Activated CD8-positive, alpha-beta memory T cell treated with anti-CD3 and anti-CD28 coated beads for 48 hours (primary cell): ENCODE measurements around the gene REG4.
A peak's percentile ranks its signal among the peaks of the same experiment; 100 is the strongest.
"Not testable (repeated sequence)": the region's sequence is repeated elsewhere in the genome, so short reads cannot be mapped to it uniquely, and the experiment has no call there.

Source experiments
- DNase-seq, 3 experiments: peaks; one replicate each; pipeline ENCODE4 v3.0.0-alpha.2; 2020; ENCODE audit warnings: low read depth in 2 of 3, low spot score in 2 of 3

REG4 gene

DNA sequence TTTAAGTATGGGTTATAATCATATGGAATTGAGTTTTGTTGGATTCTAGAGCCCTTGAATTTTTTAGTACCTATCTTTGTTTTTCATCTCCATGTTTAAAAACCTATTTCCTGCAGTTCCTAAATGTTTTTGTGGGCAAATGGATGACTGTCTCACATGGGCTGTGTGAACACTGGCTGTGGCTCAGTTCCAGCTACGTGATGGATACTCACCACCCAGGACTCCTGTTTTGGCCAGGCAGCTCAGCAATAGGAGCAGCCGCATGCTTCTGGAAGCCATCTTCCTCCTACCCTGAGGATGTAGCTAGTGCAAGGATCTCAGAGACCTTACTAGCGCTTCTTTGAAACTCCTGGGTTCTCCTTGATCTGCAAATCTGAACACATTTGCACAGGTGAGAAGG, 2.8 kb downstream of the REG4 start:
- no peak for DNase-seq

DNA sequence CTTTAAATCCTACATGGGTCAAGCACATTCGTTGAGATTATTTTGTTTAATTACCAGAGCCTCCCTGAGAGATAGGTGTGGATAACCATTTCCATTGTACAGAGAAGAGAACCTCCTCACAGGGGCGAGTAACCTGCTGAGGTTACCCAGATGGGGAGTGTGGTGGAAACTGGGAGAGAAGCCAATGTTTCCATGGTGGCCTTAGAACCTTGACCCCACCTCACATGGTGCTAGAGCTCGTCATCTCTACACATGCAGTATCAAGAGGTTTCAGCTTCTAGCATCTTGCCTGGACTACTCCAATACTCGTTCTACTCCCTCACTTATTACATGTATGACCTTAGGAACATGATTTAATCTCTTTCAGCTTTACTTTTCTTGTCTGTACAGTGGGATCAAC, 4.8 kb downstream of the REG4 start:
- no peak for DNase-seq

GRCh38 chr1:119805746-119806145, 5.5 kb downstream of the REG4 start:
- DNase-seq: no peak

DNA sequence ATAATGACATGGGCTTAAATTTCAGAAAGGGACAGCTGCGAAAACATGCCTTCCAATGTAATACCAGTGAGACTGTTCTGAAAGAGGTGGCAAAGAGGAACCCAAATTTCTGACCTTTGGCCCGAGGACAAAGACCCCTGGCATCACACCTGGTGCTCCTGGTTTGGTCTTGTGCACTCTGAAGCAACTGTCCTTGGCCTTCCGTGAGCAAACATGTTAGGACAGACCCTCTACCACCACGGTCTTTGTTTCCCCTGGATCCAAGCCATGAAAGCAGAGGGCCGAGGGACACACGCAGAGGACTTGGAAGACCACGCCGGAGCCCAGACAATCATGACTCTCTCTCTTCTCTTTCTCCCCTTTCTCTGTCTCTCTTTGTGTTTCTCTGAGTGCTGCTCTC, 6.0 kb downstream of the REG4 start:
- no peak for DNase-seq

DNA sequence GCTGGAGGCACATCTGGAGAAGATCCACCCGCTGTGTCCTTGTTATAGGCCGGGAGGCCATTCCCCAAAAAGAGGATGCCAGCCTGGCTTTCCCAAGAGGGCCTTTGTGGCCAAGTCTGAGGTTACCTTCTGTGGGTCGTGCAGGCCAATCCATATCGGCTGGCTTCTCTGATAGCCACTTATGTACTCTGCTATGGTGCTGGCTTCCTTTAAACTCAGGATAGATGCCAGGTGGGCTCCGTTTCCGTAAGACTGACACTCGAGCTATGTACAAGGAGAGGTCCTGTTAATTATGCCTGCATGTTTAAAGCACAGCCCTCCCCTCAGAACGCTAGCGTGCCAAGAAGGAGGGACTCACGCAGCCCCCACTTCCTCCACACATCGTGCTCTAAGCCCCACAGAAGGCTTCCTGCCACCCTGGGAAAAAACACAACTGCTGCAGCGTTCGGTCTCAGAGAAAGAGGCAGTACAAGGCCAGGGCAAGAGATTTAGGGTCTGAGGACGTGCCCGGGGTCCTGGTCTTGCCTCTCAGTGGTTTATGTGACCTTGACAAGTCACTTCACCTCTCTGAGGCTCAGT, 11.6 kb downstream of the REG4 start:
- peak in 1 of 3 experiments; percentile 2 for DNase-seq

DNA sequence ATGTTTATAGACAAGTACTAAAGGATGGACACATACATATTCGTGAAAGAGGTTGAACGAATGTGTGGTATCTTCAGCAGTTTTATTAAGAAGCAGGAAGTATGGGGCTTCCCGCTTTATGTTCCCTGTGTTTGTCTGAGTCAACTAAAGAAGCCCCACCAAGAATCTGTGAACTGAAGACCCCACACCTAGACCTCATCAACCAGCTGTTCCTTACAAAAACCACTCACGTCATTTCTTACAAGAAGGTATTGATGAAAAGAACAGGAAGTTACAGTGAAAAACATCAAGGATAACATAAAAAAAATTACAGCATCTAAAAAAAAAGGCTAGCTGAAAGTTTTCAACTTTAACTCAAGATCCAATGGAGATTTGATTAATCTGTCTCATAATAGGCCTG, 12.3 kb downstream of the REG4 start:
- DNase-seq: no peak

DNA sequence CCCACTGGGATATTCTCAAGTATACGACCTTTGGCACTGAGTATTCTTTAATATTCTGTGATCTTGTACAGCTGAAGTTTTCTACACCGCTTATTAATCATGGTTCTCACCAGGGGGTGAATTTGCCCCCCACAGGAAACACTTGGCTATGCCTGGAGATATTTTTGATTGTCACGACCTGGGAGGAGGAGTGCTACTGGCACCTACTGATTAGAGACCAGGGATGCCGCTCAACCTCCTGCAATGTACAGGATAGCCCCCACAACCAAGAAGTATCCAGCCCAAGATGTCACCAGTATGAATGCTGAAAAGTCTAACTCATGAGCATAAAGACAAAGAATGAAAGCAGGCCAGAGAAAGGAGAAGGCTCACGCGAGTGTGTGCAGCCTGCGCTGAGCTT, 13.7 kb downstream of the REG4 start:
- no peak for DNase-seq

GRCh38 chr1:119797162-119797561, 14.1 kb downstream of the REG4 start:
- DNase-seq: no peak

DNA sequence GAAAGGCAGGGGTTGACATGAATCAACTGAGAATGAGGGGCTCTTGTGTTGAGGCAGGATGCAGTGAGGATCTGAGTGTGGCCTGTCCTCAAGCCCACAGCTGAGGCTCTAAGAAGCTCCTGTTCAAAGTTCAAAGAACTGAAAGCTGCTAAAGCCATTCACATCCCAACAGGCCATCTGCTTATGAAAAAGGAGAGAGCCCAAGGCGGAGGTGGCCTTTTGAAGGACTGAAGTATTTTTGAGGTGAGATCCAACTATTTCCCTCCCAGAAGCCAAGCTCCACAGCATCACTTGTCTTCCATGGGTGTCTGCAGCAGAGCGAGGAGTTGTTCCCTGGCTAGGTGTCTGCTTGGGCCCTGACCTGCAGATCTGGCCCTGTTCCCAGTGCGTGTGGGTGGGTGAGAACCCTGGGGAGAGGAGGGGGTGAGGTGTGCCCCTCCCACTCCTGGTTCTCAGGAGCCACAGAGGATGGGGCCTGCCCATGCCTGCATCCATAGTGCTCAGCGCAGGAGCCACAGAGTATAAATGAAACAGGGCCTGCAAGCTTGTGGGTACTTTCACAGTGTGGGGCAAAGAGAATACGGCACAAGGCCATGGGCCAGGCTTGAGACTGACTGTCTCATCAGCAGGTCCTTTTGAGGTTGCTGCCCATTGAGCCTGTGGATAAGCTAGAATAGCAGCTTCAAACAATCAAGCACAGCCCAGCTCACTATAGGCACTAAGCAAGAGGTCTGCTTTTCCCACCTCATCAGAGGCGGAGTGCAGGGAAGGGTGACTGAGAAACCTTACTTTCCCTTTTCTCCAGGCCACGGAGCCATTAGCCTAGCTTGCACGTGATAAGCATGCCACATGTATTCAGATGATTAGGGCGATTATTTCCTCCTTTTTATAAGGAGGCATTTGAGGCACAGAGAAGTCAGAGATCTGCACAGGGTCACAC, 15.7 kb downstream of the REG4 start:
- DNase-seq: no peak

DNA sequence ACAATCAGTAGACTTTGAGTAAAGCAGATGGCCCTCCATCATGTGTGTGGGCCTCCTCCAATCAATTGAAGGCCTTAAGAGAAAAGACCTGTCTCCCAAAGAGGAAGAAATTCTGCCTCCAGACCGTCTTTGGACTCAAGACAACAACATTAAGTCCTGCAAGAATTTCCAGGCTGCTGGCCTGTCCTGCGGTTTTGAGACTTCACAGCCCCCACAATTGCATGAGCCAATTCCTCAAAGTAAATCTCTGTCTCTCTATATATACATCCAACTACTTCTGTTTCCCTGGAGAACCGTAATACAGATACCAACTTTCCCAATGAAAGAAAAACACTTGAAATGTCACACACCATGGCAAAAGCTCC, 16.4 kb downstream of the REG4 start:
- DNase-seq: no peak

- DNase-seq: no peak
Observed at GRCh38 chr1:119794230-119794875, 16.9 kb downstream of the REG4 start.

GRCh38 chr1:119791377-119791776, 19.9 kb downstream of the REG4 start:
- no peak for DNase-seq

DNA sequence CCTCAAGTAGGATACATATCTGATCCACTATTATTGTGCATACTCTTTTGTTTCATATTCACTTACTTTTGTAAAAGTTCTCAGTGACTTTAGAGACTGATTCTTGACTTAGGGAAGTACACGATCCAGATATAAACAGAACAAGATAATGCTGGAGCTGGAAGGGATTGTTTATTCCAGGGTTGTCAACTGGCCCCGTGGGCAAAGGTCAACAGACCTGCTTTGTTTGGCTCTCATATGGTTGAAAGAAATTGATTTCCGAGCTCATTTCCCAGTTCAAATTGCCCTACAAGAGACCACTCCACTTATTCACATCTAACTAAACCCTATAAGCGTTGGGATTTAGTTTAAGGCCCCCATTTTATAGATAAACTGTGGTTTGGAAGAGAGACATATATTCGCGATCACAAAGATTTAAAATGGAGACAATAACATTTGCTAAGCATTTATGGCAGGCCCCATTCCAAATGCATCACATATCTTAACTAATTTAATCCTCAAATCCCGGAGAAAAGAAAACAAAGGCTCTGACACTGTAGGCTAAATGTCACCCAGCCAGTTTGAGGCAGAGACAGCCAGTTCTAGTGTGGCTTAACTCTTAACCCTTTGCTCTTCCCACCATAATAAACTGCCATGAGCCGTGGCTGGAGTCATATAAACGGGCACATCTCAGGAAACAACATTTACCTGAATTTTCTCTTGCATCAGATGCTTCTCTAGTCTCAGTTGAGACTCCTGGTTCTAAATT, 20.6 kb downstream of the REG4 start:
- no peak for DNase-seq

DNA sequence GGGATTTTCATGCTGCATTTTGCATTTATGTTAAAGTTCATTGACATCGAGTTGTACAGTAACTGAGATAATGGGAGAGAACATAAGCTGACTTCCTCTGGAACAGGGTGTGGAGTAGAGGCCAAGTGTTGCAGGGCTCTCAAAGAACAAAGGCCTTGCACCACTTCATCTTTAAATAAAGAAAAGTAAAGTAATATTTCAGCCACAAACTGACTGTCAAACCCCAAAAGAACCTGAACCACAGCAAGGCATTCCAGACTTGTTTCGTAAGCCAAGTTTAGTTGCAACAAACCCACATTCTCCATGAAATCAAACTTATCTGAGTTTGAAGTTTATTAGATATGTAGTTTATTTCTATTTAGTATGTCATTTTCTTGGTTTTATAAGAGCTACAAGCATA, 23.5 kb downstream of the REG4 start:
- no peak for DNase-seq

DNA sequence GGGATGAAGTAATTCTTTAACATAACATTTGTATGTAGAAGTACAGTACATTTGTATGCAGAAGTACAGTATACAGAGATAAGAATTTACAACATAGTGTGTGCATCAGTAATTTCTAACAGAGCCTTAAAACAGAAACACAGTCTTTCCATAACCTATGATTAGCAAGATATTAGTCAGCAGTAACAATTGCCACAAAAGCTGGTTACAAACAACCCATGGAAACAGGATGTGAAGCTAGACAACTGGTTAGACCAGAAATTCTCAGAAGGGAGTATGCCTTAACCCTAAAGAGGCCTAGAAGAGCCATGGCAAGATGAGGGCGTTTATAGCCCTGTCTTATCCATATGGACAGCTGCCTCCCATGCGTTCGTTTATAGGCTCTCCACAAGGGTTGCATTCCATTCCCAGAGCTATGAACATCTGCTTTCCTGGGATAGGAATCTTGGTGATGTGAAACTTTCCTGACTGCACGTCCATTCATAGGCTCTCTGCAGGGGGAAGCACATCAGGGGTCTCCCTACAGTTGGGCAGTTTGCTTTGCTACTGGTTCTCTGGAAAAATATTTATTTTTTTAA, 24.7 kb downstream of the REG4 start:
- not testable (repeated sequence) for DNase-seq

DNA sequence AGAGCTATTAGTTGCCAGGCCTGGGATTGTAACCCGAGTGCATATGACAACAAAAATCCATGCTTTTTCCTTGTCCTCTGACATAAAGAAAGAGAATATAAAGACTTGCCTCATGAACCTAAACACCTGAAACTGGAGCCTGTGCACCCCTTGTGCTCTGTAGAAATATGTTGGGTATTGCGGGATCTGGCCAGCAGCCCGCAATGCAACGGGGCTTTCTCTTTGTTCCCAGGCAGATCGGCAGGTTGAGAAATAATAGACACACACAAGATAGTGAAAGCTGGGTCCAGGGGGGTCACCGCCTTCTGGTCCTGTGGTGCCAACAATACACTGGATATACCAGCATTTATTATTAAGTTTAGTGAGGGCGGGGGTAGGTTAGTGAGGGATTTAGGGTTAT, 25.2 kb downstream of the REG4 start:
- not testable (repeated sequence) for DNase-seq

DNA sequence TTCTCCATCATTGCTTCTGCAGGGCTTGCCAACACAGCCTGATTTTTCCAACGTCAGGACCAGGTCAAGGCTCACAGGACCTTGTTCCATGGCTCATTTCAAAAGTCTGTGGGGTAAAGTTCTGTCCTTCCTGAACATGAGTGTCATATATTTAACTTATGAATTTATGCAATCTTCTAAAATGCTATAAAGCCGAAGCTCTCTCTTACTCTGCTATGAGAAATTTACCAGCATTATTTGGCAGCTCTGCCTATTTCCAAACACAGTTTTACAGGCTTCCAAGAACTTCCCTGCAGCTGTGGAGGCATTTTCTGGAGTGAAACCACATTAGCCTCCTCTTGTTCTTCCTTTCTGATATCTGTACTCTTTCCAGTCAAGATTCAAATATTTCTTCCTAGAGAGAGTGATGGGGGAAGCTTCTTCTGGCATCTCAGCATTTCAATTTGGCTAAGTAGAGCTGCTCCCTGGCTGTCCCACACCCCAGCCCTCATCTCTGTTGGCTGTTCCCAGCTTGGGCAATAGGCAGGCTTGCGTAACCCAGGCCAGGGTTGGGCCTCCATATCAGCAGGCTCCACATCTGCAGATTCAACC, 27.0 kb downstream of the REG4 start:
- no peak for DNase-seq

DNA sequence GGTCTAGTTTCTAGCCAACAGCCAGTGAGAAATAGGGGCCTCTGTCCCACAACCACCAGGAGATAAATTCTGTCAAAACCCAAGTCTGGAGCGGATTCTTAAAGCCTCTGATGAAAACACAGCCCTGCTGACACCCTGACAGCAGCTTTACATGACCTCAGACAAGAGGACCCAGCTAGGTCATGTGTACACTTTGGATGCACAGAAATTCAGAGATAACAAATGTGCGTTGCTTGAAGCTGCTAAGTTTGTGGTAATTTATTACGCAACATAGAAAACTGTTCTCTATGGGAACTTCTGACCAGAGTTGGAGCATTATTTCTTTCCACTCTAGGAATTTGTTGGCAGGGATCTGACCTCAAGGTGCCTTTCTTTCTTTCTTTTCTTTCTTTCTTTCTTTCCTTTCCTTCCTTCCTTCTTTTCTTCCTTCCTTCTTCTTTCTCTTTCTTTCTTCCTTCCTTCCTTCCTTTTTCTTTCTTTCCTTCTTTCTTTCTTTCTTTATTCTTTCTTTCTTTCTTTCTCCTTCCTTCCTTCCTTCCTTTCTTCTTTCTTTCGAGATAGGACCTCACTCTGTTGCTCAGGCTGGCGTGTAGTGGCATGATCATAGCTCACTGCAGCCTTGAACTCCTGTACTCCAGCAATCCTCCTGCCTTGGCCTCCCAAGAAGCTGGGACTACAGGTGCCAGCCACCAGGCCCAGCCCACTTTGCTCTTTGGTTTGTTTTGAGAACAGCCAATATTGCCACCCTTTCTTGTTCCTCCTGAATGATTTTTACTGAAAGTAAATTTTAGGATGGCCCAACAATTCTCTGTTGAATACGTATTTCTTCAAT, 27.7 kb downstream of the REG4 start:
- DNase-seq: no peak

DNA sequence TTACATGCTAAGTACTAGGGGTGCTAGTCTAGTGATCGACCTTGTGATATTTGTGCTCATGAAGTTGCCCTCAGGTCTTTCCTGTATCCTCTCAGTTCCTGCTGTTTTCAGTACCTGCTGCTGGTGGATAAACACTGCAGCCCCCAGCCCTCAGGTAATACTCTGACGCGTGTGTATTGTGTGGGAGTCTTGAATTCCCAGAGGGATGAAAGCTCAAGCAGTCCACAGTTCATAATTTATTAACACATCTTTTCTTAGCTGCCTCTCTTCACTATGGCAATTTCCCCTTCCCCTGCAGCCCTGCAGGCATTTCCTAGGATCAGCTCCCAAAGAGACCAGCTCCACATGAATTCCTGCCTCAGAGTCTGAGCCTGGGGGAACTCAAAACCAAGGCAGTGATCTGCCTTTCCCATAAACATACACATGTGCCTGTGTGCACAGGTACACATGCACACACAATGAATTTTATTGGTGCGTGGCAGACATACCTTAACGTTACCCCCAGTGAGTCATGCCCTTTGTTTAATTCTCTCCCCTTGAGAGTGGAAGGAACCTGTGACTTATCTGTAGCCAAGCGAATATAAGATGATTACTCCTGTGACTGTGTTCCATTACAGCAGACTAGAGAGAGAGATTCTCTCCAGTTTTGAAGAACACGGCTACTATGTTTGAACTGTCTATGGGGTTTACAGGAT, 28.5 kb downstream of the REG4 start:
- no peak for DNase-seq
